Spleen (tissue), 11 donors: ENCODE data around the gene POLR2B. TPM values are rescaled to one million over a fixed set of nuclear protein-coding genes. Genes with fewer than 3 reads are reported as not detected.
A peak's percentile ranks its signal among the peaks of the same experiment; 100 is the strongest.

Experiments
- DNase-seq: peaks from one replicate; pipeline ENCODE4 v3.0.0-alpha.2; 2020
- H3K27ac ChIP-seq, 8 donors: fragments of 200-600 bp; sonication (generic) in 7 of 8; 1 replicate in 4 of 8; 2 replicates in 4 of 8; pipeline versions ENCODE4 v1.5.0 to v1.8.0; 2016 to 2021; ENCODE audit warnings: inconsistent platforms in 4 of 8, mild to moderate bottlenecking in 4 of 8, moderate library complexity in 1 of 8
- H3K27me3 ChIP-seq, 7 donors: fragments of 200-600 bp; sonication (generic) in 6 of 7; replicated peaks in 1 of 7; 1 replicate in 4 of 7; 2 replicates in 3 of 7; pipeline versions ENCODE4 v1.5.0 to v1.8.0; 2016 to 2021; ENCODE audit warnings: inconsistent platforms in 3 of 7, mild to moderate bottlenecking in 1 of 7
- H3K36me3 ChIP-seq, 6 donors: fragments of 200-600 bp; sonication (generic) in 5 of 6; 1 replicate in 4 of 6; 2 replicates in 2 of 6; pipeline versions ENCODE4 v1.5.0 to v1.8.0; 2016 to 2021; ENCODE audit warnings: inconsistent platforms in 2 of 6
- H3K4me1 ChIP-seq, 6 donors: fragments of 200-600 bp; sonication (generic) in 5 of 6; 1 replicate in 3 of 6; 2 replicates in 3 of 6; pipeline versions ENCODE4 v1.5.0 to v1.8.0; 2016 to 2021; ENCODE audit warnings: inconsistent platforms in 3 of 6
- H3K4me3 ChIP-seq, 8 donors: fragments of 200-600 bp; sonication (generic) in 7 of 8; 1 replicate in 4 of 8; 2 replicates in 4 of 8; pipeline versions ENCODE4 v1.5.0 to v1.8.0; 2016 to 2021; ENCODE audit warnings: inconsistent platforms in 4 of 8, mild to moderate bottlenecking in 4 of 8, moderate library complexity in 2 of 8
- H3K9me3 ChIP-seq, 8 donors: fragments of 200-600 bp; sonication (generic) in 7 of 8; 1 replicate in 4 of 8; 2 replicates in 4 of 8; pipeline versions ENCODE4 v1.5.0 to v1.8.0; 2016 to 2021; ENCODE audit warnings: inconsistent platforms in 4 of 8
- CTCF ChIP-seq, 11 experiments: fragments of 200-600 bp in 7 of 11; fragments of 450-650 bp in 4 of 11; sonication (generic) in 4 of 11; IDR thresholded peaks in 8 of 11; conservative IDR thresholded peaks in 3 of 11; 1 replicate in 7 of 11; 2 replicates in 4 of 11; pipeline versions ENCODE4 v1.4.0 to v1.8.0; 2016 to 2021; ENCODE audit warnings: antibody characterized with exemption in 11 of 11, inconsistent platforms in 4 of 11, mild to moderate bottlenecking in 1 of 11
- POLR2A ChIP-seq, 3 donors: fragments of 450-650 bp; IDR thresholded peaks; one replicate each; pipeline ENCODE4 v1.5.1; 2017; ENCODE audit warnings: antibody characterized with exemption in 3 of 3, mild to moderate bottlenecking in 1 of 3
- POLR2AphosphoS5 ChIP-seq, 3 donors: sonication (generic); formaldehyde crosslinking; IDR thresholded peaks; one replicate each; pipeline ENCODE4 v1.5.1; 2017; ENCODE audit warnings: antibody characterized with exemption in 3 of 3
- WGBS, 5 donors: extraction: QIAGEN DNeasy Blood & Tissue Kit in 3 of 5; methylation state at CpG; one replicate each; pipeline versions ENCODE4 v1.1.5 to v1.1.7; 2013 to 2018; 5-methylcytosine and 5-hydroxymethylcytosine counted together
- intact Hi-C: fragments of 100-400 bp; cut with DNase I; formaldehyde crosslinking; loops from one replicate; pipeline ENCODE4 v1.15.0; 2023; ENCODE audit warnings: low total_unique reads
- polyA plus RNA-seq, 3 donors: library from polyadenylated mRNA; stranded (reverse); fragments of 200-250 nt; gene quantifications; one replicate each; pipeline ENCODE4 v1.2.1, GENCODE V29; 2013
- total RNA-seq, 7 donors: library from RNA; depleted of rRNA in 3 of 7; stranded (reverse); fragments of >200 nt in 3 of 7; fragmentation: NEBNext Ultra II Directional in 4 of 7; extraction: Animal tissue kit (Norgen Biotek cat#: 25700) in 4 of 7; gene quantifications; one replicate each; pipeline versions ENCODE4 v1.1.0 to v1.2.1, GENCODE V29; 2016 to 2021
- donor health status: healthy with polysubstance abuse.
- donor health status: DM: no; HTN: no; CAD: no; lungs with moderate emphysema.
- donor health status: DM: no; HTN: no; CAD: no.
- donor health status: Bipolar disorder and iron deficiency.
- donor health status: healthy.
- donor health status: DM: no; HTN: no; CAD: no.
- donor health status: DM: yes; HTN: yes; CAD: no.

Gene POLR2B
- total and polyA plus RNA-seq, 10 donors: 27.4 to 119 (median 94.4) TPM

GRCh38 chr4:57040510-57040909 is 61.8 kb downstream of the POLR2B start:
- DNase-seq: no peak
- Histone ChIP-seq H3K9me3 (no peaks in the 10 kb centered on the region), H3K27me3 (no peaks in the 10 kb centered on the region), H3K27ac (peak overlapping the region in 4 of 8 donors; percentile 11 to 83 (median 33)), H3K36me3 (peaks cover 0 to 42% (median 0%) of the 10 kb centered on the region in 6 donors), H3K4me3 (no peak overlapping the region), H3K4me1 (peaks cover 0 to 32% (median 8%) of the 10 kb centered on the region in 6 donors)
- WGBS, 5 donors: 68 to 90% (median 84%) methylated on average over 6 of the region's 6 CpGs
- TF ChIP-seq POLR2AphosphoS5 (IDR thresholded peaks at IDR 0.05): no peak
- no peak for TF ChIP-seq POLR2A (IDR thresholded peaks at IDR 0.05)
- TF ChIP-seq CTCF (IDR thresholded peaks at IDR 0.05 in 8 of 11, conservative IDR thresholded peaks at IDR 0.05 in 3 of 11): no peak
- intact Hi-C loops: no loop called here

- Histone ChIP-seq H3K27me3 (no peaks in the 10 kb centered on the region), H3K36me3 (peaks cover 0 to 42% (median 0%) of the 10 kb centered on the region in 6 donors), H3K9me3 (no peaks in the 10 kb centered on the region), H3K27ac (peak overlapping the region in 5 of 8 donors; percentile 67 to 83 (median 68)), H3K4me3 (no peak overlapping the region), H3K4me1 (peaks cover 0 to 37% (median 8%) of the 10 kb centered on the region in 6 donors)
- WGBS, 5 donors: 80 to 100% (median 86%) methylated on average over 1 of the region's 1 CpG
- TF ChIP-seq CTCF (IDR thresholded peaks at IDR 0.05 in 8 of 11, conservative IDR thresholded peaks at IDR 0.05 in 3 of 11) (no peak), POLR2AphosphoS5 (IDR thresholded peaks at IDR 0.05) (no peak), POLR2A (IDR thresholded peaks at IDR 0.05) (no peak)
- DNase-seq: no peak
- intact Hi-C loops: no loop called here
Measured at GRCh38 chr4:57041020-57041419, 62.3 kb downstream of the POLR2B start.

- TF ChIP-seq CTCF (IDR thresholded peaks at IDR 0.05 in 8 of 11, conservative IDR thresholded peaks at IDR 0.05 in 3 of 11) (no peak), POLR2AphosphoS5 (IDR thresholded peaks at IDR 0.05) (peak in 1 of 3 donors; percentile 5), POLR2A (IDR thresholded peaks at IDR 0.05) (no peak)
- H3K36me3 ChIP-seq: peaks cover 0 to 32% (median 0%) of the 10 kb centered on the region in 6 donors
- H3K27ac ChIP-seq: peak overlapping the region in 7 of 8 donors; percentile 61 to 83 (median 67)
- no peaks in the 10 kb centered on the region for H3K27me3 ChIP-seq
- H3K4me3 ChIP-seq: no peak overlapping the region
- no peak for DNase-seq
- H3K9me3 ChIP-seq: no peaks in the 10 kb centered on the region
- intact Hi-C loops: no loop called here
- peaks cover 0 to 42% (median 7%) of the 10 kb centered on the region in 6 donors for H3K4me1 ChIP-seq
- WGBS, 5 donors: 73 to 84% (median 82%) methylated on average over 5 of the region's 5 CpGs
Measured at GRCh38 chr4:57042711-57043169, 64.0 kb downstream of the POLR2B start.

GRCh38 chr4:57043347-57044251 is 64.9 kb downstream of the POLR2B start:
- H3K36me3 ChIP-seq: peaks cover 0 to 24% (median 0%) of the 10 kb centered on the region in 6 donors
- H3K9me3 ChIP-seq: no peaks in the 10 kb centered on the region
- H3K27ac ChIP-seq: peak overlapping the region in 7 of 8 donors; percentile 36 to 83 (median 67)
- H3K4me3 ChIP-seq: no peak overlapping the region
- DNase-seq: no peak
- intact Hi-C loops: no loop called here
- 38 to 68% (median 59%) methylated on average over 6 of the region's 6 CpGs for WGBS, 5 donors
- TF ChIP-seq POLR2AphosphoS5 (IDR thresholded peaks at IDR 0.05) (no peak), POLR2A (IDR thresholded peaks at IDR 0.05) (no peak), CTCF (IDR thresholded peaks at IDR 0.05 in 8 of 11, conservative IDR thresholded peaks at IDR 0.05 in 3 of 11) (no peak)
- no peaks in the 10 kb centered on the region for H3K27me3 ChIP-seq
- peaks cover 0 to 37% (median 5%) of the 10 kb centered on the region in 6 donors for H3K4me1 ChIP-seq
